HG03520 (cell line): ENCODE results near the gene ABCG4.
"Not testable (repeated sequence)": the region's sequence is repeated elsewhere in the genome, so short reads cannot be mapped to it uniquely, and the experiment has no call there.

Experiments used
- ATAC-seq: cut with Tn5 transposase; IDR thresholded peaks from one replicate; pipeline ENCODE4 v1.9.1; 2021; ENCODE audit warnings: mild to moderate bottlenecking, moderate library complexity; ENCODE audit not compliant: unreplicated experiment

ABCG4 gene

GRCh38 chr11:119115484-119116234, 33.2 kb upstream of the ABCG4 start:
- no peak for ATAC-seq

GRCh38 chr11:119116235-119116594, 32.6 kb upstream of the ABCG4 start:
- no peak for ATAC-seq

GRCh38 chr11:119116601-119117000, 32.3 kb upstream of the ABCG4 start:
- no peak for ATAC-seq

- no peak for ATAC-seq
These were observed 31.7 kb upstream of the ABCG4 start for GRCh38 chr11:119117004-119117706.

GRCh38 chr11:119118227-119118626, 30.6 kb upstream of the ABCG4 start:
- ATAC-seq, result no peak

- no peak for ATAC-seq
These were observed 29.9 kb upstream of the ABCG4 start for GRCh38 chr11:119118946-119119345.

GRCh38 chr11:119120639-119121007, 28.2 kb upstream of the ABCG4 start:
- ATAC-seq, result no peak

- ATAC-seq, result peak; percentile 95
These were observed 27.6 kb upstream of the ABCG4 start, which contains the start of gene HINFP for GRCh38 chr11:119121008-119121810. TSS of gene HINFP (plus strand) at chr11:119121580. CDS start at chr11:119126945, 5,365 bp downstream.

GRCh38 chr11:119121811-119122124, 27.1 kb upstream of the ABCG4 start:
- ATAC-seq, result peak; percentile 8

GRCh38 chr11:119125821-119126220, 23.0 kb upstream of the ABCG4 start:
- ATAC-seq, result no peak

- ATAC-seq, result no peak
These were observed 22.1 kb upstream of the ABCG4 start for GRCh38 chr11:119126675-119127268.

- no peak for ATAC-seq
These were observed 18.2 kb upstream of the ABCG4 start for GRCh38 chr11:119130662-119131061.

- ATAC-seq, result no peak
These were observed 14.4 kb upstream of the ABCG4 start for GRCh38 chr11:119134389-119134978.

- ATAC-seq, result not testable (repeated sequence)
These were observed 9.6 kb upstream of the ABCG4 start for GRCh38 chr11:119139276-119139675.

- ATAC-seq, result no peak
These were observed 3.9 kb upstream of the ABCG4 start for GRCh38 chr11:119144825-119145486.

- no peak for ATAC-seq
These were observed 3.3 kb upstream of the ABCG4 start for GRCh38 chr11:119145551-119145950.

GRCh38 chr11:119147604-119148333, 1.1 kb upstream of the ABCG4 start:
- ATAC-seq, result no peak

GRCh38 chr11:119148720-119149017, 183 bp upstream of the ABCG4 start:
- ATAC-seq, result no peak

GRCh38 chr11:119149786-119150275, 979 bp downstream of the ABCG4 start:
- ATAC-seq, result no peak

- ATAC-seq, result no peak
These were observed 3.2 kb downstream of the ABCG4 start for GRCh38 chr11:119152043-119152442.
